Measurements from ENCODE around the gene SORD.

SORD gene

GRCh38 chr15:45120081-45120972, 97.3 kb downstream of the SORD start:
- H3K4me3 ChIP-seq (ENCODE audit: low read depth, low read length): no peak overlapping the region
- TF ChIP-seq CTCF (IDR thresholded peaks at IDR 0.05; ENCODE audit: low read depth, low read length): no peak

GRCh38 chr15:45121020-45121419, 98.0 kb downstream of the SORD start:
- TF ChIP-seq CTCF (IDR thresholded peaks at IDR 0.05; ENCODE audit: low read depth, low read length): no peak
- no peak overlapping the region for H3K4me3 ChIP-seq (ENCODE audit: low read depth, low read length)

- TF ChIP-seq CTCF (IDR thresholded peaks at IDR 0.05; ENCODE audit: low read depth, low read length): no peak
- H3K4me3 ChIP-seq (ENCODE audit: low read depth, low read length): no peak overlapping the region
Observed at GRCh38 chr15:45121706-45122417, 98.9 kb downstream of the SORD start.

- TF ChIP-seq CTCF (IDR thresholded peaks at IDR 0.05; ENCODE audit: low read depth, low read length): no peak
- no peak overlapping the region for H3K4me3 ChIP-seq (ENCODE audit: low read depth, low read length)
Observed at GRCh38 chr15:45122719-45123118, 99.7 kb downstream of the SORD start.

- TF ChIP-seq CTCF (IDR thresholded peaks at IDR 0.05; ENCODE audit: low read depth, low read length): no peak
Observed at GRCh38 chr15:45123397-45123796, 100.4 kb downstream of the SORD start.

GRCh38 chr15:45126535-45127158, 103.7 kb downstream of the SORD start:
- H3K4me3 ChIP-seq (ENCODE audit: low read depth, low read length): no peak overlapping the region
- peak; percentile 41; the same call in 1 of the 2 replicates for TF ChIP-seq CTCF (IDR thresholded peaks at IDR 0.05; ENCODE audit: low read depth, low read length)

More at GRCh38 chr15:45123397-45123796, 100.4 kb downstream of the SORD start:
- no peak overlapping the region for H3K4me3 ChIP-seq (ENCODE audit: low read depth, low read length)
